Smooth muscle cell (in vitro differentiated cells): ENCODE measurements around the gene SCAMP4. TPM values are rescaled to one million over a fixed set of nuclear protein-coding genes. Genes with fewer than 3 reads are reported as not detected.

ENCODE experiments used
- DNase-seq: peaks from one replicate; lab custom pipeline; 2025; ENCODE audit not compliant: unreplicated experiment; lab: John Stamatoyannopoulos, UW
- H2AFZ ChIP-seq: fragments of 200-600 bp; sonication (generic); 2 replicates; pipeline ENCODE4 v1.6.0; 2016; ENCODE audit warnings: antibody characterized with exemption, low read depth, mild to moderate bottlenecking
- H3F3A ChIP-seq: fragments of 200-600 bp; sonication (generic); 2 replicates; pipeline ENCODE4 v1.6.0; 2017; ENCODE audit warnings: antibody characterized with exemption, low read depth
- H3K27ac ChIP-seq: fragments of 200-600 bp; sonication (generic); 2 replicates; pipeline ENCODE4 v1.5.1; 2016; ENCODE audit warnings: low read depth, mild to moderate bottlenecking
- H3K27me3 ChIP-seq: fragments of 200-600 bp; sonication (generic); 2 replicates; pipeline ENCODE4 v1.6.1; 2016; ENCODE audit warnings: low read depth, mild to moderate bottlenecking
- H3K36me3 ChIP-seq: fragments of 200-600 bp; sonication (generic); 2 replicates; pipeline ENCODE4 v1.5.1; 2016; ENCODE audit warnings: low read depth
- H3K4me1 ChIP-seq: fragments of 200-600 bp; sonication (generic); 2 replicates; pipeline ENCODE4 v1.5.1; 2016; ENCODE audit warnings: low read depth
- H3K4me2 ChIP-seq: fragments of 200-600 bp; sonication (generic); 2 replicates; pipeline ENCODE4 v1.6.0; 2016; ENCODE audit warnings: mild to moderate bottlenecking
- H3K4me3 ChIP-seq: fragments of 200-600 bp; sonication (generic); 2 replicates; pipeline ENCODE4 v1.5.1; 2016; ENCODE audit warnings: mild to moderate bottlenecking
- H3K79me2 ChIP-seq: fragments of 200-600 bp; sonication (generic); 2 replicates; pipeline ENCODE4 v1.6.0; 2016; ENCODE audit warnings: low read depth, mild to moderate bottlenecking
- H3K9ac ChIP-seq: fragments of 200-600 bp; sonication (generic); 2 replicates; pipeline ENCODE4 v1.6.0; 2016; ENCODE audit warnings: low read depth
- H3K9me3 ChIP-seq: fragments of 200-600 bp; sonication (generic); replicated peaks from 2 replicates; pipeline ENCODE4 v1.5.1; 2016; ENCODE audit warnings: low read depth
- H4K20me1 ChIP-seq: fragments of 200-600 bp; sonication (generic); 2 replicates; pipeline ENCODE4 v1.6.0; 2016; ENCODE audit warnings: low read depth
- WGBS: methylation state at CpG from one replicate; pipeline ENCODE4 v1.1.7; 2016; ENCODE audit warnings: low lambda C conversion rate; 5-methylcytosine and 5-hydroxymethylcytosine counted together
- polyA plus RNA-seq: library from polyadenylated mRNA; unstranded; fragments of >200 nt; fragmentation: Nextera tagmentation; extraction: Ambion mirVana; gene quantifications from 2 replicates; pipeline ENCODE4 v1.2.1, GENCODE V29; 2016
- total RNA-seq: library from RNA; depleted of rRNA; stranded (reverse); fragments of >200 nt; gene quantifications from 2 replicates; pipeline ENCODE4 v1.2.3, GENCODE V29; 2014
- TF ChIP-seq, protein P1 (sequence below): fragments of 200-600 bp; sonication (generic); IDR thresholded peaks from 2 replicates; pipeline ENCODE4 v1.5.1; 2017; ENCODE audit warnings: borderline replicate concordance, mild to moderate bottlenecking, antibody characterized with exemption; ENCODE audit not compliant: insufficient read depth, poor library complexity, severe bottlenecking

The SCAMP4 gene
- total and polyA plus RNA-seq, 2 experiments from 2014 or later: 54.5 to 96.9 TPM

DNA sequence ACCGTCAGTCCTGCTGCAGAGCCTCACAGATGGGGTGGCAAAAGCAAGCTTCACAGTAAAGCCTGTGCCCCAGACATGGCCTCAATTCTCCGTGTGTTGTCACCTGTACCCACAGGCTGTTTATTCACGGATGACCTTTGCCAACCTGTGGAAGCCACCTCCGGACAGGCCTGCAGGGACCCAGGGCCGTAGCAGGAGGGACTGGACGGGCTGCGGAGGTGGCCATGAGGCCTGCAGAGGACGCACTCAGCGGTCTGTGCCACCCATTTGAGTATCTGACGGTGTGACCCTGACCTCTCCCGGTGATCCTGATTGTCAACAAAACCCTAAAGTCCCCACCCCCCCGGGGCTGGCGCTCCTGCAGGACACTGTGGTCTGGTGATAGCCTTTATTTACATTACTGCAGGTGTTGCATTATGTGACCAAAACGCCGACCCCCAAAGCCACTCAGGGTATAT lies 34.0 kb upstream of the SCAMP4 start:
- H3K27me3 ChIP-seq: no peaks in the 10 kb centered on the region
- no peak overlapping the region for H3K9ac ChIP-seq
- no peaks in the 10 kb centered on the region for H3K9me3 ChIP-seq
- H3K4me3 ChIP-seq: no peak overlapping the region
- H4K20me1 ChIP-seq: peaks cover 47% of the 10 kb centered on the region
- no peak for DNase-seq
- peaks cover 15% of the 10 kb centered on the region for H3K4me1 ChIP-seq
- no peaks in the 10 kb centered on the region for H3F3A ChIP-seq
- no peak overlapping the region for H2AFZ ChIP-seq
- H3K79me2 ChIP-seq: peaks cover 36% of the 10 kb centered on the region
- no peak overlapping the region for H3K27ac ChIP-seq
- TF ChIP-seq, protein P1, sequence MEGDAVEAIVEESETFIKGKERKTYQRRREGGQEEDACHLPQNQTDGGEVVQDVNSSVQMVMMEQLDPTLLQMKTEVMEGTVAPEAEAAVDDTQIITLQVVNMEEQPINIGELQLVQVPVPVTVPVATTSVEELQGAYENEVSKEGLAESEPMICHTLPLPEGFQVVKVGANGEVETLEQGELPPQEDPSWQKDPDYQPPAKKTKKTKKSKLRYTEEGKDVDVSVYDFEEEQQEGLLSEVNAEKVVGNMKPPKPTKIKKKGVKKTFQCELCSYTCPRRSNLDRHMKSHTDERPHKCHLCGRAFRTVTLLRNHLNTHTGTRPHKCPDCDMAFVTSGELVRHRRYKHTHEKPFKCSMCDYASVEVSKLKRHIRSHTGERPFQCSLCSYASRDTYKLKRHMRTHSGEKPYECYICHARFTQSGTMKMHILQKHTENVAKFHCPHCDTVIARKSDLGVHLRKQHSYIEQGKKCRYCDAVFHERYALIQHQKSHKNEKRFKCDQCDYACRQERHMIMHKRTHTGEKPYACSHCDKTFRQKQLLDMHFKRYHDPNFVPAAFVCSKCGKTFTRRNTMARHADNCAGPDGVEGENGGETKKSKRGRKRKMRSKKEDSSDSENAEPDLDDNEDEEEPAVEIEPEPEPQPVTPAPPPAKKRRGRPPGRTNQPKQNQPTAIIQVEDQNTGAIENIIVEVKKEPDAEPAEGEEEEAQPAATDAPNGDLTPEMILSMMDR: no peak
- no peaks in the 10 kb centered on the region for H3K36me3 ChIP-seq
- no peak overlapping the region for H3K4me2 ChIP-seq
- WGBS: 98% methylated on average over 15 of the region's 15 CpGs

DNA sequence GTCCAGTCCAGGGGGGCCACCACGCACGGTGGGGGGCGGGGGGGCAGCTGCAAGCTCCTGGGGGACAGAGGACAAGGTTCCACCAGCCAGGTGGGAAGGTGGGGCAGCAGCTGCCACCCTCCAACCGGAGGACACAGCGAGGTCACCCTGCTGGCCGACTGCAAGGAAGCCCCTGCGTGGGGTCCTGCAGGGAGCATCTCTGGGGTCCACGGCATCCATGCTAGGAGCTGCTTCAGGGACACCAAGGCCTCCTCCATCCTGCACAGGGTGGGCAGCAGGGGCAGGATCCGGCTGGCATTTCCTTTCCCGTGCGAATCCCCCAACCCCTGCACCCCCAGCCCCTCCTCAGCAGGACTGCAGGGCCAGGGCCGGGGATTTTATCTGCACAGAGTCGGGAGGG lies 33.6 kb upstream of the SCAMP4 start:
- TF ChIP-seq, protein P1: no peak
- Histone ChIP-seq H3F3A (no peaks in the 10 kb centered on the region), H3K4me1 (peaks cover 15% of the 10 kb centered on the region), H3K9me3 (no peaks in the 10 kb centered on the region), H3K36me3 (no peaks in the 10 kb centered on the region), H3K4me3 (no peak overlapping the region), H3K79me2 (peaks cover 36% of the 10 kb centered on the region), H4K20me1 (peaks cover 47% of the 10 kb centered on the region), H3K4me2 (no peak overlapping the region), H3K27ac (no peak overlapping the region), H2AFZ (no peak overlapping the region), H3K9ac (no peak overlapping the region), H3K27me3 (no peaks in the 10 kb centered on the region)
- DNase-seq: no peak
- 97% methylated on average over 10 of the region's 13 CpGs for WGBS

DNA sequence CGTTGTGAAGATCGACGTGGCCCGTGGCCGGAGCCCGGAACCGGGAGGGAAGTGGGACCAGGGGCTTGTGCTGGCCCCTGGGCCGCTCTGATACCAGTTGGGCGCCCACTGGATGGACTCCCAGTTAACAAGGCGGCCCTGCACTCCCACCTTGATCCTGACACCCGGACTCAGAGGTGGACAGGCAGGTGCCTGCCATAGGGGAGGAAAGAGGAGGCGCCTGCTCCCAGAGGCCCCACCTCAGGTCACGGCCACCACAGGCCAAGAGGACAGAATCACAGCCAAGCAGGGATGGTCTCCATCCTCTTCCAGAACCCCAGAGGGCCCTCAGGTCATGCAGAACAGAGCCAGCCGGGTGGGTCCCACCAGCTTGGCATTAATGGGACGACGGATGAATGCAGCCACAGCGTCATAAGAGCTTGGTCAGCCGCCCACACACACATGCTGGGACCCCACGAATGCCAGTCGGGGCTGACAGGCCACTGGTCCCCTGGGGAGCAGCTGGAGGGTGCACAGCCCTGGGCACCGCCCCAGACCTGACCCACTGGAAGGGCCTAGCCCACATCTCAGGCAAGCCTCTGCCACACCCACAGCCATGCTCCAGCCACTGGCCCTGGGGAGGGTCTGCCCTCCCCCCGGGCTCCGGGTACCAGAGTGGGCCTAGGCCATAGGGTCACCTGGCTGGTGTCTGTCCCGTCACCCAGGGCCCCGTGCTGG lies 32.2 kb upstream of the SCAMP4 start:
- H2AFZ ChIP-seq: no peak overlapping the region
- DNase-seq: no peak

More for the DNA sequence above, 32.2 kb upstream of the SCAMP4 start:
- no peaks in the 10 kb centered on the region for H3K27me3 ChIP-seq
- H3K36me3 ChIP-seq: no peaks in the 10 kb centered on the region
- H3K4me2 ChIP-seq: no peak overlapping the region
- H3K4me1 ChIP-seq: peaks cover 15% of the 10 kb centered on the region
- no peaks in the 10 kb centered on the region for H3F3A ChIP-seq
- H3K4me3 ChIP-seq: no peak overlapping the region
- H3K27ac ChIP-seq: no peak overlapping the region
- H3K9me3 ChIP-seq: no peaks in the 10 kb centered on the region
- WGBS: 91% methylated on average over 24 of the region's 25 CpGs
- TF ChIP-seq, protein P1: no peak
- H3K9ac ChIP-seq: no peak overlapping the region
- peaks cover 47% of the 10 kb centered on the region for H4K20me1 ChIP-seq
- H3K79me2 ChIP-seq: peaks cover 36% of the 10 kb centered on the region
